Measurements from ENCODE around the gene TRMT61A. TPM values are rescaled to one million over a fixed set of nuclear protein-coding genes. Genes with fewer than 3 reads are reported as not detected.

TRMT61A gene
- polyA plus RNA-seq, 1 of the 3 experiments (the other 2 are of a cell fraction) = 15.8 TPM

DNA sequence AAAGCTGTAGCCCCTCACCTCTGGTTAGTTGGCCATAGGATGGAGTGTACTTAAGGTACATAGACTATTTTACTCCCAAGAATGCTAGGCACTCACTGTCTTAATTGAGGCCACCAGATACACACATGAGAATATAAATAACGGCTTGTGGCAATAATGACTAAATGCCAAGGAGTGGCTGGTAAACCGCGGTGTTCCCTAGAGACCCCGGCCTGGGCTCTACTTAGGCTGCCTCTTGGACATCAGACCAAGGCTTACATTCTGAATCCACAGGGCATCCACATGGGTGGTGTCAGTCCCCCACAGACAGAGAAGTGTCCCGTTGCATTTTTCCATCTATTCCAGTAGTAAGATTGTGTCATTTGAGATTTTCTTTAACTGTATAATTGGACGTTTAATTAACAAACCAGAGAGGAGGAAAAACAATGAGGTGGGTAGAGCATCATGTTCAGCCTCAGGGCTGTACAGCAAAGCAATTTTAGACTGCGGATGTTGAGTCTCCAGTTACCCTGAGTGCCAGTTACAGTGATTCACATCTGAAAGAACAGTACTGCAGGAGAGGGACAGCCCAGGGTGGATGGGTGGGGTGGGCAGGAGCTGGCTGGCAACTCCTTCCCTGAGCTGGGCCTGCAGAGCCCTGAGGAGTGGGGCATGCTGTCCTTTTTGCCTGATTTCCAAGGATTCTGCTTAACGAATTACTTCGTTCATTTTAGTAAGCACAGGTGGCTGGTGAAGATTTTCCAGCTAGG, 26.9 kb upstream of the TRMT61A start:
- H3K4me1 ChIP-seq (ENCODE audit: control insufficient read depth in 1 of 2, insufficient read depth in 2 of 2, low read depth in 1 of 2, low read length in 1 of 2) = peaks cover 0 to 6% of the 10 kb centered on the region in 2 experiments; a peak in 1 of 4 replicates
- no peak for DNase-seq
- H3K27me3 ChIP-seq (ENCODE audit: insufficient read depth) = no peaks in the 10 kb centered on the region
- peaks cover 16% of the 10 kb centered on the region; the same call in 1 of the 2 replicates for H3K79me2 ChIP-seq (ENCODE audit: insufficient read depth)
- no peak for TF ChIP-seq TCF12 (IDR thresholded peaks at IDR 0.05)
- TF ChIP-seq SMC3 (IDR thresholded peaks at IDR 0.05; ENCODE audit: low read depth, low read length) = no peak
- TF ChIP-seq RFX5 (IDR thresholded peaks at IDR 0.05; ENCODE audit: low read length) = no peak
- TF ChIP-seq ELF1 (IDR thresholded peaks at IDR 0.05) = no peak
- no peak for TF ChIP-seq CHD2 (IDR thresholded peaks at IDR 0.05; ENCODE audit: low read length, partially characterized antibody)
- no peak for TF ChIP-seq RXRA (IDR thresholded peaks at IDR 0.05; ENCODE audit: borderline replicate concordance, low read depth)
- TF ChIP-seq TAF1 (IDR thresholded peaks at IDR 0.05; ENCODE audit: borderline replicate concordance, low read depth, low read length) = no peak
- no peak for TF ChIP-seq USF1 (IDR thresholded peaks at IDR 0.05; ENCODE audit: borderline replicate concordance, low read depth)
- no peak for TF ChIP-seq TEAD4 (IDR thresholded peaks at IDR 0.05; ENCODE audit: borderline replicate concordance, insufficient read depth)
- TF ChIP-seq RAD21 (IDR thresholded peaks at IDR 0.05; ENCODE audit: low read length) = no peak
- no peak for TF ChIP-seq CTCF (IDR thresholded peaks at IDR 0.05)
- TF ChIP-seq JUND (IDR thresholded peaks at IDR 0.05) = no peak
- 86% methylated on average over 8 of the region's 9 CpGs for WGBS (ENCODE audit: low lambda C conversion rate)
- no peak overlapping the region for H3K9ac ChIP-seq
- no peaks in the 10 kb centered on the region for H3K9me3 ChIP-seq
- peaks cover 52% of the 10 kb centered on the region in 2 experiments for H3K36me3 ChIP-seq (replicated peaks in 1 of 2; ENCODE audit: control insufficient read depth in 1 of 2, insufficient read depth in 2 of 2, low read length in 1 of 2)
- ChIA-PET CTCF (interaction anchor here (0.5 to 9.3 kb wide), 6 partner anchors 8 to 63 kb away, joined by 3 to 120 read pairs (median 4); partner anchors contain the start of gene TRMT61A), POLR2A (no interaction called here)
- no peaks in the 10 kb centered on the region for H4K20me1 ChIP-seq (ENCODE audit: insufficient read depth)
- no peak overlapping the region for H3K4me3 ChIP-seq (ENCODE audit: low read depth in 2 of 2, low read length in 1 of 2)
- H3K4me2 ChIP-seq = no peak overlapping the region
- H2AFZ ChIP-seq (ENCODE audit: low read depth) = no peak overlapping the region
- no peaks in the 10 kb centered on the region for H3K9me2 ChIP-seq
- peaks cover 16% of the 10 kb centered on the region for H3F3A ChIP-seq (replicated peaks; ENCODE audit: insufficient read depth)
- no peak overlapping the region for H3K27ac ChIP-seq (ENCODE audit: low read depth in 2 of 2, low read length in 1 of 2)

GRCh38 chr14:103502877-103503276, 26.1 kb upstream of the TRMT61A start:
- 98% methylated on average over 18 of the region's 18 CpGs for WGBS (ENCODE audit: low lambda C conversion rate)
- Histone ChIP-seq H3F3A (replicated peaks; ENCODE audit: insufficient read depth) (peaks cover 11% of the 10 kb centered on the region), H3K9me2 (no peaks in the 10 kb centered on the region), H3K79me2 (ENCODE audit: insufficient read depth) (peaks cover 14% of the 10 kb centered on the region; the same call in 1 of the 2 replicates), H3K4me3 (ENCODE audit: low read depth in 2 of 2, low read length in 1 of 2) (no peak overlapping the region), H4K20me1 (ENCODE audit: insufficient read depth) (no peaks in the 10 kb centered on the region), H2AFZ (ENCODE audit: low read depth) (no peak overlapping the region), H3K36me3 (replicated peaks in 1 of 2; ENCODE audit: control insufficient read depth in 1 of 2, insufficient read depth in 2 of 2, low read length in 1 of 2) (peaks cover 50 to 59% of the 10 kb centered on the region in 2 experiments), H3K4me2 (no peak overlapping the region), H3K9ac (no peak overlapping the region), H3K27ac (ENCODE audit: low read depth in 2 of 2, low read length in 1 of 2) (no peak overlapping the region), H3K27me3 (ENCODE audit: insufficient read depth) (no peaks in the 10 kb centered on the region), H3K9me3 (no peaks in the 10 kb centered on the region), H3K4me1 (ENCODE audit: control insufficient read depth in 1 of 2, insufficient read depth in 2 of 2, low read depth in 1 of 2, low read length in 1 of 2) (peaks cover 0 to 6% of the 10 kb centered on the region in 2 experiments; a peak in 1 of 4 replicates)
- ChIA-PET POLR2A (no interaction called here), CTCF (interaction anchor here (1.6 to 9.3 kb wide), 3 partner anchors 15 to 46 kb away, joined by 5 to 120 read pairs (median 69); no protein-coding TSS in a partner anchor)
- no peak for DNase-seq
- TF ChIP-seq, protein P1, sequence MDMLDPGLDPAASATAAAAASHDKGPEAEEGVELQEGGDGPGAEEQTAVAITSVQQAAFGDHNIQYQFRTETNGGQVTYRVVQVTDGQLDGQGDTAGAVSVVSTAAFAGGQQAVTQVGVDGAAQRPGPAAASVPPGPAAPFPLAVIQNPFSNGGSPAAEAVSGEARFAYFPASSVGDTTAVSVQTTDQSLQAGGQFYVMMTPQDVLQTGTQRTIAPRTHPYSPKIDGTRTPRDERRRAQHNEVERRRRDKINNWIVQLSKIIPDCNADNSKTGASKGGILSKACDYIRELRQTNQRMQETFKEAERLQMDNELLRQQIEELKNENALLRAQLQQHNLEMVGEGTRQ (IDR thresholded peaks at IDR 0.05; ENCODE audit: borderline replicate concordance, low read depth, low read length) = no peak
- TF ChIP-seq FOXM1 (IDR thresholded peaks at IDR 0.05; ENCODE audit: low read depth) = no peak
- TF ChIP-seq, protein P2, sequence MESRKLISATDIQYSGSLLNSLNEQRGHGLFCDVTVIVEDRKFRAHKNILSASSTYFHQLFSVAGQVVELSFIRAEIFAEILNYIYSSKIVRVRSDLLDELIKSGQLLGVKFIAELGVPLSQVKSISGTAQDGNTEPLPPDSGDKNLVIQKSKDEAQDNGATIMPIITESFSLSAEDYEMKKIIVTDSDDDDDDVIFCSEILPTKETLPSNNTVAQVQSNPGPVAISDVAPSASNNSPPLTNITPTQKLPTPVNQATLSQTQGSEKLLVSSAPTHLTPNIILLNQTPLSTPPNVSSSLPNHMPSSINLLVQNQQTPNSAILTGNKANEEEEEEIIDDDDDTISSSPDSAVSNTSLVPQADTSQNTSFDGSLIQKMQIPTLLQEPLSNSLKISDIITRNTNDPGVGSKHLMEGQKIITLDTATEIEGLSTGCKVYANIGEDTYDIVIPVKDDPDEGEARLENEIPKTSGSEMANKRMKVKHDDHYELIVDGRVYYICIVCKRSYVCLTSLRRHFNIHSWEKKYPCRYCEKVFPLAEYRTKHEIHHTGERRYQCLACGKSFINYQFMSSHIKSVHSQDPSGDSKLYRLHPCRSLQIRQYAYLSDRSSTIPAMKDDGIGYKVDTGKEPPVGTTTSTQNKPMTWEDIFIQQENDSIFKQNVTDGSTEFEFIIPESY (IDR thresholded peaks at IDR 0.05; ENCODE audit: borderline replicate concordance, low read depth) = no peak
- TF ChIP-seq IRF3 (IDR thresholded peaks at IDR 0.05; ENCODE audit: low read depth, low read length) = no peak

Data from SK-N-SH (cell line).